ENCODE results near the gene SLC17A5. TPM values are rescaled to one million over a fixed set of nuclear protein-coding genes. Genes with fewer than 3 reads are reported as not detected.
"Not testable (repeated sequence)": the region's sequence is repeated elsewhere in the genome, so short reads cannot be mapped to it uniquely, and the experiment has no call there.

The SLC17A5 gene
- total RNA-seq, 2 donors from 2014 or later = 4.4 to 8.3 TPM

DNA sequence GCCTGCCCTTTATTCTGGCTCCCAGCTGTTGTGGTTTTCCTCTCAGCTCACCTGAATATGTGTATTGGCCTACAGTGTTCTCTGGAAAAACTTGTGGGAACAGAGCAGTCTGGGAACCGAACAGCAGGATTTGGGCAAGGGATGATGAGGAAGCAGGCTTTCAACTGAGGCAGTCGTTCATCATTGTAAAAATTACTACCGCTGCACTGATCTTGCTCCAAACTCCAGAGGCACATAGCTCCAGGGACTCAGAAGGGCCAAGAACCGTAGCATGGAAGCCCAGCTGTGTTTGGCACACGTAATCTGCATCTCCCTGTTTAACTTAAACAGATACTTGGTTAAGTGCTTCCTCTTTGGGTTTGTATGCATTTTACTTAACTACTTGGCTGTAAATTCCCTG is 84.7 kb downstream of the SLC17A5 start:
- H3K36me3 Mint-ChIP-seq (ENCODE audit: low read depth) = no peaks in the 10 kb centered on the region
- no peaks in the 10 kb centered on the region for H3K4me1 Mint-ChIP-seq
- no peaks in the 10 kb centered on the region for H3K4me1 ChIP-seq (ENCODE audit: control insufficient read depth, insufficient read depth, low read length)
- H3K27me3 Mint-ChIP-seq (ENCODE audit: insufficient read depth) = peaks cover 3% of the 10 kb centered on the region
- H3K27me3 ChIP-seq (ENCODE audit: control insufficient read depth, insufficient read depth, low read length, poor library complexity, severe bottlenecking) = no peaks in the 10 kb centered on the region
- no peak overlapping the region for H3K27ac Mint-ChIP-seq
- DNase-seq = no peak
- H3K9ac ChIP-seq (ENCODE audit: extremely low read depth, low read length, poor library complexity, severe bottlenecking) = no peak overlapping the region
- no peaks in the 10 kb centered on the region for H3K36me3 ChIP-seq (ENCODE audit: control insufficient read depth, insufficient read depth, low read length)
- H3K27ac ChIP-seq (ENCODE audit: low read depth, low read length) = no peak overlapping the region
- WGBS, 2 experiments (ENCODE audit: insufficient coverage in 1 of 2, insufficient read length in 1 of 2) = 91 to 94% methylated on average over 4 to 5 of the region's 5 CpGs
- H3K9me3 Mint-ChIP-seq = peaks cover 19% of the 10 kb centered on the region
- peaks cover 10% of the 10 kb centered on the region for H3K9me3 ChIP-seq (ENCODE audit: control insufficient read depth, low read length)
- H3K4me3 ChIP-seq (ENCODE audit: low read length) = no peak overlapping the region
- H3K4me3 Mint-ChIP-seq = no peak overlapping the region
- TF ChIP-seq, protein P1, sequence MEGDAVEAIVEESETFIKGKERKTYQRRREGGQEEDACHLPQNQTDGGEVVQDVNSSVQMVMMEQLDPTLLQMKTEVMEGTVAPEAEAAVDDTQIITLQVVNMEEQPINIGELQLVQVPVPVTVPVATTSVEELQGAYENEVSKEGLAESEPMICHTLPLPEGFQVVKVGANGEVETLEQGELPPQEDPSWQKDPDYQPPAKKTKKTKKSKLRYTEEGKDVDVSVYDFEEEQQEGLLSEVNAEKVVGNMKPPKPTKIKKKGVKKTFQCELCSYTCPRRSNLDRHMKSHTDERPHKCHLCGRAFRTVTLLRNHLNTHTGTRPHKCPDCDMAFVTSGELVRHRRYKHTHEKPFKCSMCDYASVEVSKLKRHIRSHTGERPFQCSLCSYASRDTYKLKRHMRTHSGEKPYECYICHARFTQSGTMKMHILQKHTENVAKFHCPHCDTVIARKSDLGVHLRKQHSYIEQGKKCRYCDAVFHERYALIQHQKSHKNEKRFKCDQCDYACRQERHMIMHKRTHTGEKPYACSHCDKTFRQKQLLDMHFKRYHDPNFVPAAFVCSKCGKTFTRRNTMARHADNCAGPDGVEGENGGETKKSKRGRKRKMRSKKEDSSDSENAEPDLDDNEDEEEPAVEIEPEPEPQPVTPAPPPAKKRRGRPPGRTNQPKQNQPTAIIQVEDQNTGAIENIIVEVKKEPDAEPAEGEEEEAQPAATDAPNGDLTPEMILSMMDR (conservative IDR thresholded peaks at IDR 0.05) = no peak

DNA sequence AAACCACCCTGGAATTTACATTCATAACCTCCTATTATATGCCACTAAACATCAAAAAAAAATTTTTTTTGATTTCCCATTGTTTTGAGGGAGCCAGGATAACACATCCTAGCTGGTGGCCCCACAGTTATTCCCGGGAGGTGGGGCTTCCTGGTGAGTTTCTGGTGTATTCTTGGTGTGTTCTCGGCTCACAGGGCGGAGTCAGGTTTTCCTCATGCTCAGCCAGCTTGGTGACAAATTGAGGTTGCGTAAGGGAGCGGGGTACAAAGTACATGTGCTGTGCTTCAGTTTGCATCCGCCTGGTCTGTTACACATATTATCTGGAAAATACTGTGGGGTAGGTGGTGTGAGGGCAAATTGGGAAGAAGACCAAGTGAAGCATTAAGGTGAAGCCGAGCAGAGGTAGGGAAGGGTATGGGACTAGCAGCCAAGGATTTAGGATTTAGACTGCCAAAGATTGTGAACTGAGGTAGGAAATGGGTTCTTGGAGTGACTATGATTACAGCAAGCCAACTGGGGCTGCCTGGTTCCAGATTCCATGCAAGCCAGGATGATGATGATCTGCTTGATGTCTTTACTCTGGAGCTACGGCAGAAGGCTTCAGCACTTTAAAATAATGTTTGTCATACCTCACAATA is 86.7 kb downstream of the SLC17A5 start:
- Mint-ChIP-seq H3K27me3 (ENCODE audit: insufficient read depth) (peaks cover 3% of the 10 kb centered on the region), H3K36me3 (ENCODE audit: low read depth) (no peaks in the 10 kb centered on the region), H3K4me1 (no peaks in the 10 kb centered on the region), H3K9me3 (peaks cover 8% of the 10 kb centered on the region), H3K27ac (peak overlapping the region; percentile 58), H3K4me3 (no peak overlapping the region)
- Histone ChIP-seq H3K4me1 (ENCODE audit: control insufficient read depth, insufficient read depth, low read length) (no peaks in the 10 kb centered on the region), H3K9me3 (ENCODE audit: control insufficient read depth, low read length) (no peaks in the 10 kb centered on the region), H3K27me3 (ENCODE audit: control insufficient read depth, insufficient read depth, low read length, poor library complexity, severe bottlenecking) (no peaks in the 10 kb centered on the region), H3K27ac (ENCODE audit: low read depth, low read length) (no peak overlapping the region), H3K9ac (ENCODE audit: extremely low read depth, low read length, poor library complexity, severe bottlenecking) (no peak overlapping the region), H3K36me3 (ENCODE audit: control insufficient read depth, insufficient read depth, low read length) (no peaks in the 10 kb centered on the region), H3K4me3 (ENCODE audit: low read length) (no peak overlapping the region)
- TF ChIP-seq, protein P1 (conservative IDR thresholded peaks at IDR 0.05) = no peak
- DNase-seq = no peak
- 92 to 94% methylated on average over 6 to 8 of the region's 8 CpGs for WGBS, 2 experiments (ENCODE audit: insufficient coverage in 1 of 2, insufficient read length in 1 of 2)

DNA sequence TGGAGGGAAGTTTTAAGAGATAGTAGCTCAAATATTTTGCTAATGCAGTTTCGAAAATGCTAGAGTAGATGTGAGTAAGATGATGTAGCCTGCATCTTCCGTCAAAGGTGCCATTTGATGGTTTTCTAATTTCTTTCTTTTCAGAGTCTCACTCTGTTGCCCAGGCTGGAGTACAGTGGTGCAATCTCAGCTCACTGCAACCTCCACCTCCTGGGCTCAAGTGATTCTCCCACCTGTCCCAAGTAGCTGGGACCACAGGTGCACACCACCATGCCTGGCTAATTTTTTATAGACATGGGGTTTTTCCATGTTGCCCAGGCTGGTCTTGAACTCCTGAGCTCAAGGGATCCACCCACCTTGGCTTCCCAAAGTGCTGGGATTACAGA is 87.3 kb downstream of the SLC17A5 start:
- not testable (repeated sequence) for H3K9me3 Mint-ChIP-seq; H3K36me3 Mint-ChIP-seq (ENCODE audit: low read depth); H3K9ac ChIP-seq (ENCODE audit: extremely low read depth, low read length, poor library complexity, severe bottlenecking); H3K4me3 Mint-ChIP-seq; H3K4me1 ChIP-seq (ENCODE audit: control insufficient read depth, insufficient read depth, low read length); H3K9me3 ChIP-seq (ENCODE audit: control insufficient read depth, low read length); H3K27me3 ChIP-seq (ENCODE audit: control insufficient read depth, insufficient read depth, low read length, poor library complexity, severe bottlenecking); H3K27me3 Mint-ChIP-seq (ENCODE audit: insufficient read depth); H3K36me3 ChIP-seq (ENCODE audit: control insufficient read depth, insufficient read depth, low read length); H3K4me1 Mint-ChIP-seq; DNase-seq; H3K4me3 ChIP-seq (ENCODE audit: low read length)
- peak overlapping the region; percentile 92 for H3K27ac ChIP-seq (ENCODE audit: low read depth, low read length)
- peak overlapping the region; percentile 61 for H3K27ac Mint-ChIP-seq
- 75 to 88% methylated on average over 2 of the region's 2 CpGs for WGBS, 2 experiments (ENCODE audit: insufficient coverage in 1 of 2, insufficient read length in 1 of 2)
